K562 (cell line): ENCODE results near the gene RNF103. TPM values are rescaled to one million over a fixed set of nuclear protein-coding genes. Genes with fewer than 3 reads are reported as not detected.

Source experiments
- ATAC-seq: fragments of 200-7000 bp; cut with Tn5 transposase; 3 replicates; pipeline ENCODE4 v1.9.1; 2020; ENCODE audit warnings: moderate library complexity
- BruUV-seq: library from RNA; stranded (reverse); fragments of 400-500 nt; replicated peaks from 2 replicates; lab custom pipeline; 2021; lab: Mats Ljungman, UMichigan
- CTCF ChIA-PET: fragments of 300-600 bp; formaldehyde crosslinking; extraction: SDS; loops from one replicate; lab custom pipeline; 2021; ENCODE audit warnings: low intra/inter-chr PET ratio; lab: Yijun Ruan, JAX
- POLR2A ChIA-PET: fragments of 300-600, 350-650 bp; sonication (Branson Sonifier 250); formaldehyde crosslinking; extraction: SDS; loops from one replicate; lab custom pipeline; 2021; ENCODE audit warnings: antibody characterized with exemption, inconsistent platforms; lab: Yijun Ruan, JAX
- DNase-seq, 4 experiments: peaks; one replicate each; pipeline versions ENCODE4 v3.0.0 to v3.0.0-alpha.2; 2011 to 2018; ENCODE audit warnings: low spot score in 3 of 4, mixed read lengths in 3 of 4; ENCODE audit errors: extremely low read depth in 1 of 4
- FAIRE-seq: peaks from 2 replicates; lab custom pipeline; 2011; peaks lifted over from hg19 to GRCh38; lab: Jason Lieb, UNC
- H2AFZ ChIP-seq: 2 replicates; pipeline ENCODE4 v1.6.0; 2011; ENCODE audit warnings: low read depth, low read length, control low read depth, inconsistent platforms
- H3K27ac ChIP-seq: fragments of 200-600 bp; 3 replicates; pipeline ENCODE4 v1.8.0; 2011; ENCODE audit warnings: low read depth, mild to moderate bottlenecking, control low read depth, inconsistent platforms, low read length, moderate library complexity, mixed read lengths; ENCODE audit errors: extremely low read depth
- H3K27me3 ChIP-seq, 2 experiments: fragments of 300-600 bp in 1 of 2; 2 replicates in 1 of 2; 3 replicates in 1 of 2; pipeline versions ENCODE4 v1.6.0 to v1.8.0; 2011; ENCODE audit warnings: inconsistent platforms in 2 of 2, low read length in 2 of 2, mild to moderate bottlenecking in 1 of 2, mixed read lengths in 1 of 2, moderate library complexity in 1 of 2; ENCODE audit not compliant: control insufficient read depth in 2 of 2, insufficient read depth in 2 of 2
- H3K36me3 ChIP-seq: fragments of 300-600 bp; 3 replicates; pipeline ENCODE4 v1.8.0; 2011; ENCODE audit warnings: mild to moderate bottlenecking, low read length, inconsistent platforms; ENCODE audit not compliant: control insufficient read depth, insufficient read depth
- H3K4me1 ChIP-seq, 2 experiments: fragments of 200-600 bp in 1 of 2; replicated peaks in 1 of 2; 2 replicates in 1 of 2; 3 replicates in 1 of 2; pipeline versions ENCODE4 v1.5.1 to v1.8.0; 2011; ENCODE audit warnings: inconsistent platforms in 2 of 2, low read length in 2 of 2, mild to moderate bottlenecking in 1 of 2, mixed read lengths in 1 of 2, moderate library complexity in 1 of 2; ENCODE audit not compliant: control insufficient read depth in 2 of 2, insufficient read depth in 2 of 2
- H3K4me2 ChIP-seq: 2 replicates; pipeline ENCODE4 v1.6.1; 2011; ENCODE audit warnings: low read length, control low read depth, inconsistent platforms, mixed read lengths; ENCODE audit not compliant: insufficient read depth
- H3K4me3 ChIP-seq: fragments of 200-600 bp; sonication (generic), shearing (Covaris generic); 2 replicates; pipeline ENCODE4 v1.5.1; 2016; ENCODE audit warnings: control low read depth, inconsistent platforms
- H3K79me2 ChIP-seq: fragments of 200-600 bp; 3 replicates; pipeline ENCODE4 v1.8.0; 2011; ENCODE audit warnings: low read length, inconsistent platforms; ENCODE audit not compliant: control insufficient read depth, insufficient read depth
- H3K9ac ChIP-seq, 2 experiments: 2 replicates each; pipeline versions ENCODE4 v1.6.0 to v1.6.1; 2011; ENCODE audit warnings: low read depth in 2 of 2, low read length in 2 of 2, control low read depth in 1 of 2, inconsistent platforms in 1 of 2, mild to moderate bottlenecking in 1 of 2, mixed read lengths in 1 of 2; ENCODE audit not compliant: insufficient read depth in 1 of 2
- H3K9me1 ChIP-seq: one replicate; pipeline ENCODE4 v1.6.0; 2011; ENCODE audit warnings: inconsistent platforms, mild to moderate bottlenecking, low read length, moderate library complexity; ENCODE audit not compliant: control insufficient read depth, insufficient read depth
- H3K9me3 ChIP-seq: replicated peaks from 2 replicates; pipeline ENCODE4 v1.5.1; 2011; ENCODE audit warnings: low read depth, low read length, inconsistent platforms; ENCODE audit not compliant: control insufficient read depth, insufficient read depth
- H4K20me1 ChIP-seq: replicated peaks from 2 replicates; pipeline ENCODE4 v1.6.1; 2011; ENCODE audit warnings: low read length, inconsistent platforms, mixed read lengths; ENCODE audit not compliant: control insufficient read depth, insufficient read depth
- ARID1B ChIP-seq: fragments of 450-650 bp; IDR thresholded peaks from 2 replicates; pipeline ENCODE4 v1.6.1; 2016; ENCODE audit warnings: antibody characterized with exemption, mild to moderate bottlenecking, inconsistent platforms
- CBFA2T2 ChIP-seq: fragments of 450-650 bp; conservative IDR thresholded peaks from 2 replicates; pipeline ENCODE4 v1.6.1; 2017; ENCODE audit warnings: mild to moderate bottlenecking
- CBFA2T3 ChIP-seq: fragments of 450-650 bp; IDR thresholded peaks from 2 replicates; pipeline ENCODE4 v1.6.1; 2017
- HDAC1 ChIP-seq, 2 experiments: fragments of 450-650 bp; IDR thresholded peaks; 2 replicates each; pipeline ENCODE4 v1.6.1; 2016 to 2017; ENCODE audit warnings: inconsistent platforms in 1 of 2, mild to moderate bottlenecking in 1 of 2, moderate library complexity in 1 of 2
- KDM1A ChIP-seq, 2 experiments: fragments of 450-650 bp; IDR thresholded peaks; 2 replicates each; pipeline ENCODE4 v1.6.1; 2016; ENCODE audit warnings: mild to moderate bottlenecking in 2 of 2
- MAFG ChIP-seq: fragments of 450-650 bp; conservative IDR thresholded peaks from 2 replicates; pipeline ENCODE4 v1.6.1; 2016; ENCODE audit warnings: missing genetic modification characterization, missing compliant biosample characterization
- MECOM ChIP-seq: fragments of 250-450 bp; sonication (Bioruptor Pico); IDR thresholded peaks from 2 replicates; pipeline ENCODE4 v1.8.0; 2022; ENCODE audit warnings: inconsistent platforms
- NCOR1 ChIP-seq: fragments of 450-650 bp; IDR thresholded peaks from 2 replicates; pipeline ENCODE4 v1.6.1; 2016; ENCODE audit warnings: mild to moderate bottlenecking, moderate library complexity
- NFE2L1 ChIP-seq: fragments of 450-650 bp; IDR thresholded peaks from 2 replicates; pipeline ENCODE4 v1.6.1; 2016; ENCODE audit warnings: missing genetic modification characterization, low read depth, mild to moderate bottlenecking, missing compliant biosample characterization, moderate library complexity, borderline replicate concordance
- NFIC ChIP-seq: fragments of 450-650 bp; IDR thresholded peaks from 2 replicates; pipeline ENCODE4 v1.6.1; 2017; ENCODE audit warnings: mild to moderate bottlenecking, inconsistent platforms
- RCOR1 ChIP-seq, 2 experiments: IDR thresholded peaks; 2 replicates each; pipeline ENCODE4 v1.6.1; 2012; ENCODE audit warnings: low read depth in 2 of 2, low read length in 2 of 2, borderline replicate concordance in 1 of 2, improper control_type of control experiment in 1 of 2
- TRIM24 ChIP-seq, 2 experiments: fragments of 450-650 bp; IDR thresholded peaks; 2 replicates each; pipeline ENCODE4 v1.6.1; 2016
- ZFP36 ChIP-seq: fragments of 150-350 bp; IDR thresholded peaks from 2 replicates; pipeline ENCODE4 v1.6.1; 2018; ENCODE audit warnings: low read length, low read depth; ENCODE audit not compliant: partially characterized antibody
- ZFPM2 ChIP-seq: fragments of 250-450 bp; sonication (Bioruptor Pico); IDR thresholded peaks from 2 replicates; pipeline ENCODE4 v1.5.1; 2022; ENCODE audit warnings: mild to moderate bottlenecking
- ZNF316 ChIP-seq: fragments of 450-650 bp; IDR thresholded peaks from 2 replicates; pipeline ENCODE4 v1.6.1; 2016
- WGBS: fragments of 100-300 bp; shearing (Covaris generic); methylation state at CpG from one replicate; pipeline ENCODE4 v1.1.6; 2016; ENCODE audit warnings: low coverage, mixed read lengths; ENCODE audit not compliant: insufficient coverage; ENCODE audit errors: missing lambda C conversion rate; 5-methylcytosine and 5-hydroxymethylcytosine counted together
- in situ Hi-C: fragments of 300-500 bp; cut with MboI; formaldehyde crosslinking; loops from 4 replicates; pipeline ENCODE4 v1.15.0; 2018; ENCODE audit warnings: inconsistent platforms, mixed read lengths
- intact Hi-C: fragments of 100-400 bp; cut with micrococcal nuclease; formaldehyde crosslinking; loops from 2 replicates; pipeline ENCODE4 v1.14.2; 2022
- polyA plus RNA-seq, 8 experiments: library from polyadenylated mRNA; depleted of rRNA in 4 of 8; stranded (reverse) in 5 of 8; unstranded in 3 of 8; fragments of >200 nt; fragmentation: Nextera tagmentation in 2 of 8; fragmentation: Illumina TruSeq in 1 of 8; extraction: Ambion mirVana in 2 of 8; extraction: Trizol in 1 of 8; gene quantifications; 2 replicates each; pipeline versions ENCODE4 v1.2.1 to v1.2.3, GENCODE V29; 2011 to 2014; ENCODE audit warnings: inconsistent platforms in 1 of 8, missing spikeins in 1 of 8
- total RNA-seq, 7 experiments: library from RNA; depleted of rRNA in 6 of 7; stranded (reverse); fragments of >200 nt in 6 of 7; fragmentation: Illumina TruSeq in 2 of 7; extraction: Trizol in 2 of 7; gene quantifications; 2 replicates each; pipeline versions ENCODE4 v1.2.1 to v1.2.3, GENCODE V29; 2011 to 2021; ENCODE audit warnings: low replicate concordance in 1 of 7
- TF ChIP-seq, protein P1 (sequence below): fragments of 150-350 bp; IDR thresholded peaks from 2 replicates; pipeline ENCODE4 v1.6.1; 2014; ENCODE audit warnings: low read depth, mild to moderate bottlenecking, low read length, borderline replicate concordance
- TF ChIP-seq, protein P2 (sequence below): sonication (generic); formaldehyde crosslinking; IDR thresholded peaks from 2 replicates; pipeline ENCODE4 v1.8.1; 2023; ENCODE audit warnings: mild to moderate bottlenecking, missing genetic modification reagents
- TF ChIP-seq, protein P3 (sequence below): fragments of 450-650 bp; IDR thresholded peaks from 2 replicates; pipeline ENCODE4 v1.6.1; 2016; ENCODE audit warnings: borderline replicate concordance

RNF103 gene
- total and polyA plus RNA-seq, 9 of the 15 experiments (the other 6 are each of a cell fraction or from before 2014, with no cell fraction given), result 1.2 to 6.8 (median 4.6) TPM

DNA sequence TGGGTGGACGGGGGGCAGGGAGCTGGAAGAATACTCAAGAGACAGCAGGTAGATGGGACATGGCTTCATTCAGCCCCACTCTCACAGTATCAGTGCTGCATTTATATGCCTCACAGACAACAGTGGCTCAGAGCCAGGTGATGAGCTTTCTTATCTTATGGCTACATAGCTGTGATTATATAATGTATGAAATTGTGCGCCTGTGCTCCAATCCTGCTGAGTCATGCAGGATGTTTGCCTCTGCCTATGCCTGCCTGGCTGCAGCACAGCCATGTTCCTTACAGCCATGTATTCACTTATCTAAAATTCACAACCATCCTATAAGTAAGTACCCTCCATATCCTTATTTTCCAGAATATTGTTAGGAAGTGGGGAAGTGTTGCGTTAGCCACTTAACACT is 37.7 kb upstream of the RNF103 start:
- ChIA-PET CTCF (no interaction called here), POLR2A (no interaction called here)
- Histone ChIP-seq H3K4me1 (no peaks in the 10 kb centered on the region), H3K9ac (no peak overlapping the region), H3K9me1 (no peaks in the 10 kb centered on the region), H3K36me3 (no peaks in the 10 kb centered on the region), H3K27me3 (no peaks in the 10 kb centered on the region), H4K20me1 (no peaks in the 10 kb centered on the region), H3K79me2 (no peaks in the 10 kb centered on the region), H3K4me2 (no peak overlapping the region), H2AFZ (no peak overlapping the region), H3K4me3 (no peak overlapping the region), H3K9me3 (no peaks in the 10 kb centered on the region; the same call in 1 of the 2 replicates), H3K27ac (no peak overlapping the region)
- in situ Hi-C loops (no loop called here), intact Hi-C loops (no loop called here)
- DNase-seq, result peak in 2 of 4 experiments; percentile 10 to 58
- FAIRE-seq, result no peak
- no peak for ATAC-seq
- no TSS peak for BruUV-seq
- WGBS, result 7% methylated on average over 3 of the region's 3 CpGs
- TF ChIP-seq HDAC1 (IDR thresholded peaks at IDR 0.05) (0 out of 4 replicates have a peak, but pooled peaks of 1 of the 2 experiments have one; percentile 18), KDM1A (IDR thresholded peaks at IDR 0.05) (0 out of 4 replicates have a peak, but pooled peaks of 1 of the 2 experiments have one; percentile 40), NFIC (peak; percentile 85), NFE2L1 (tag) (peak; percentile 88), ZNF316 (peak; percentile 78), NCOR1 (0 out of 2 replicates have a peak, but pooled peaks have one; percentile 24), CBFA2T3 (peak; percentile 54), ZFP36 (peak; percentile 50), MAFG (tag) (peak; percentile 92), RCOR1 (IDR thresholded peaks at IDR 0.05; ENCODE audit: borderline replicate concordance in 1 of 2, low read depth in 2 of 2, low read length in 2 of 2) (peak in 1 of 2 experiments; percentile 63; a peak in 2 of 4 replicates), ARID1B (peak; percentile 52), ZFPM2 (no peak), TRIM24 (IDR thresholded peaks at IDR 0.05) (peak; percentile 46 to 52; a peak in 1 of 4 replicates), CBFA2T2 (0 out of 2 replicates have a peak, but pooled peaks have one; percentile 11), MECOM (CRISPR knock-in tag) (peak; percentile 88)
- TF ChIP-seq, protein P1, sequence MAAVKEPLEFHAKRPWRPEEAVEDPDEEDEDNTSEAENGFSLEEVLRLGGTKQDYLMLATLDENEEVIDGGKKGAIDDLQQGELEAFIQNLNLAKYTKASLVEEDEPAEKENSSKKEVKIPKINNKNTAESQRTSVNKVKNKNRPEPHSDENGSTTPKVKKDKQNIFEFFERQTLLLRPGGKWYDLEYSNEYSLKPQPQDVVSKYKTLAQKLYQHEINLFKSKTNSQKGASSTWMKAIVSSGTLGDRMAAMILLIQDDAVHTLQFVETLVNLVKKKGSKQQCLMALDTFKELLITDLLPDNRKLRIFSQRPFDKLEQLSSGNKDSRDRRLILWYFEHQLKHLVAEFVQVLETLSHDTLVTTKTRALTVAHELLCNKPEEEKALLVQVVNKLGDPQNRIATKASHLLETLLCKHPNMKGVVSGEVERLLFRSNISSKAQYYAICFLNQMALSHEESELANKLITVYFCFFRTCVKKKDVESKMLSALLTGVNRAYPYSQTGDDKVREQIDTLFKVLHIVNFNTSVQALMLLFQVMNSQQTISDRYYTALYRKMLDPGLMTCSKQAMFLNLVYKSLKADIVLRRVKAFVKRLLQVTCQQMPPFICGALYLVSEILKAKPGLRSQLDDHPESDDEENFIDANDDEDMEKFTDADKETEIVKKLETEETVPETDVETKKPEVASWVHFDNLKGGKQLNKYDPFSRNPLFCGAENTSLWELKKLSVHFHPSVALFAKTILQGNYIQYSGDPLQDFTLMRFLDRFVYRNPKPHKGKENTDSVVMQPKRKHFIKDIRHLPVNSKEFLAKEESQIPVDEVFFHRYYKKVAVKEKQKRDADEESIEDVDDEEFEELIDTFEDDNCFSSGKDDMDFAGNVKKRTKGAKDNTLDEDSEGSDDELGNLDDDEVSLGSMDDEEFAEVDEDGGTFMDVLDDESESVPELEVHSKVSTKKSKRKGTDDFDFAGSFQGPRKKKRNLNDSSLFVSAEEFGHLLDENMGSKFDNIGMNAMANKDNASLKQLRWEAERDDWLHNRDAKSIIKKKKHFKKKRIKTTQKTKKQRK, result peak; percentile 62; the same call in 1 of the 2 replicates
- TF ChIP-seq, protein P2, sequence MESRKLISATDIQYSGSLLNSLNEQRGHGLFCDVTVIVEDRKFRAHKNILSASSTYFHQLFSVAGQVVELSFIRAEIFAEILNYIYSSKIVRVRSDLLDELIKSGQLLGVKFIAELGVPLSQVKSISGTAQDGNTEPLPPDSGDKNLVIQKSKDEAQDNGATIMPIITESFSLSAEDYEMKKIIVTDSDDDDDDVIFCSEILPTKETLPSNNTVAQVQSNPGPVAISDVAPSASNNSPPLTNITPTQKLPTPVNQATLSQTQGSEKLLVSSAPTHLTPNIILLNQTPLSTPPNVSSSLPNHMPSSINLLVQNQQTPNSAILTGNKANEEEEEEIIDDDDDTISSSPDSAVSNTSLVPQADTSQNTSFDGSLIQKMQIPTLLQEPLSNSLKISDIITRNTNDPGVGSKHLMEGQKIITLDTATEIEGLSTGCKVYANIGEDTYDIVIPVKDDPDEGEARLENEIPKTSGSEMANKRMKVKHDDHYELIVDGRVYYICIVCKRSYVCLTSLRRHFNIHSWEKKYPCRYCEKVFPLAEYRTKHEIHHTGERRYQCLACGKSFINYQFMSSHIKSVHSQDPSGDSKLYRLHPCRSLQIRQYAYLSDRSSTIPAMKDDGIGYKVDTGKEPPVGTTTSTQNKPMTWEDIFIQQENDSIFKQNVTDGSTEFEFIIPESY, result no peak
- TF ChIP-seq, protein P3, sequence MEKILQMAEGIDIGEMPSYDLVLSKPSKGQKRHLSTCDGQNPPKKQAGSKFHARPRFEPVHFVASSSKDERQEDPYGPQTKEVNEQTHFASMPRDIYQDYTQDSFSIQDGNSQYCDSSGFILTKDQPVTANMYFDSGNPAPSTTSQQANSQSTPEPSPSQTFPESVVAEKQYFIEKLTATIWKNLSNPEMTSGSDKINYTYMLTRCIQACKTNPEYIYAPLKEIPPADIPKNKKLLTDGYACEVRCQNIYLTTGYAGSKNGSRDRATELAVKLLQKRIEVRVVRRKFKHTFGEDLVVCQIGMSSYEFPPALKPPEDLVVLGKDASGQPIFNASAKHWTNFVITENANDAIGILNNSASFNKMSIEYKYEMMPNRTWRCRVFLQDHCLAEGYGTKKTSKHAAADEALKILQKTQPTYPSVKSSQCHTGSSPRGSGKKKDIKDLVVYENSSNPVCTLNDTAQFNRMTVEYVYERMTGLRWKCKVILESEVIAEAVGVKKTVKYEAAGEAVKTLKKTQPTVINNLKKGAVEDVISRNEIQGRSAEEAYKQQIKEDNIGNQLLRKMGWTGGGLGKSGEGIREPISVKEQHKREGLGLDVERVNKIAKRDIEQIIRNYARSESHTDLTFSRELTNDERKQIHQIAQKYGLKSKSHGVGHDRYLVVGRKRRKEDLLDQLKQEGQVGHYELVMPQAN, result no peak
